Activated CD4-positive, CD25-positive, alpha-beta regulatory T cell treated with anti-CD3 and anti-CD28 coated beads, Interleukin-2, amount 50 U/mL, for 24 hours (primary cell): ENCODE data around the gene PPM1A.
"Not testable (repeated sequence)": the region's sequence is repeated elsewhere in the genome, so short reads cannot be mapped to it uniquely, and the experiment has no call there.

Source experiments
- ATAC-seq, 2 donors: fragments of 150-1000 bp; cut with Tn5 transposase; one replicate each; pipeline ENCODE4 v1.10.0; 2021; ENCODE audit warnings: mild to moderate bottlenecking in 1 of 2, moderate library complexity in 1 of 2

PPM1A gene

DNA sequence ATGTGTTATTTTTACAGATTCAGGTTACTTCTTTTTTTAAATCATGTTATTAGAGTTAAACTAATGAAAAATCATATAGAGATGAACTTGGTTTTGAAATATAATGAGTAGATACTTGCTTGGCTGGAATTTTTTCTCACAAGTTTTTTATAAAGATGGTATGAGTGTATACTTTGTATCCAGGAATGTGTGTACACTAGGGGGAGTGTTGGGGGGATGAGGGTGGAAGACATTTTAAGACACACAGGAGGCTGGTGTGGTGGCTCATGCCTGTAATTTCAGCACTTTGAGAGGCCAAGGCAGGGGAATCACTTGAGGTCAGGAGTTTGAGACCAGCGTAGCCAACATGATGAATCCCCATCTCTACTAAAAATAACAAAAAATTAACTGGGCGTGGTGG lies 23.2 kb downstream of the PPM1A start:
- no peak for ATAC-seq

DNA sequence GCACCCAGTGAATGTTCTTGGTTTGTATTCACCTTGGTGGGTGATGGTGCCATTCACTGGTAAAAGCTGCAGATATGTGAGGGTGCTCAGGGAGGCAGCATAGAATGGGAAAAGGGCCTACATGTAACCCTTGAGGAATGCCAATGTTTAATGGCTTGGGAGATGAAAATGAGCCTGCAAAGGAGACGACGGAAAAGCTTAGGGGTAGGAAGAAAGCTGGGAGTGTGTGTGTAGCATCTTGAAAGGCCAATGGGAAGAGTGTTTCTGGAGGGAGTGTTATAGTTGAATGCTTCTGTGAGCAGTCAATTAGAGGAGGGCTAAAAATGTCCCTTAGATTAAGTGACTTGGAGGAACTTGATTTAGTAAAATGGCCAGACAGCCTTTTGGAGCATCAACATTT lies 24.9 kb downstream of the PPM1A start:
- no peak for ATAC-seq

- no peak for ATAC-seq
Measured at GRCh38 chr14:60274448-60274847, 25.4 kb downstream of the PPM1A start.

DNA sequence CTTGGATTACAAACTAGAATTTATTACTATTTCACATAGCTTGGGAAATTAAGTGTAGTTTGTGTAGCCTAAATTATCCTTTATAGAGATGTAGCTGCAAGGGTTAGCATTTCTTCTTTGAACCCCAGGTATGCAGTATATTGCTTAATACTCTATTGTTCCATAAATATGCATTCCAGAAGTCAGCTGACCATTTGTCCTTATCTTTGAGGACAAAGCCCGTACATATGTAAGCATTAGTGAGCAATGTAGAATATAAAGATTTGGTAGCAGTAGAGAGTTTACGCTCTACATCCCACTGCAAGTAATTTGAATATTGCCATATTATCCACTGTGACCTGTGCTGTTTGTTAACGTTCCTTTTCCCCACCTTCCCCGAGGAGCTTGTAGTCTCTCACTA lies 26.9 kb downstream of the PPM1A start:
- ATAC-seq: no peak

DNA sequence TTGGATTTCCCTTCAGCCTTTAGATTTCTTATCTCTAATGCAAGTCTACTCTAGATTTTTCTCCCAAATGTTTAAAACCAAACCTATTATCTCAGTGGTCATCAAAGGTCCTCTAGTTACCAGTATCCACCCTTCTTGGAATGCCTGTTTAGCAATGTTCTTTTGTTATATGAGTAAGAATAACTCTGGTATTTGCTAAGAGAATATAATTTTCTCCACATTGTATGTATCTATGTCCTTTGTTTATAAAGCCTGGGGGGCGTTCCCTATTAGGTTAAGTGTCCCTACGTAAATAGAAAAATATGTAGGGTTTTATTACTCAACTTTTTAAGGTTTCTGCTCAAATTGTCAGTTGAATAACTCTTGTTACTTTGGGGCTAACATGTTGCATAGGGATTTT lies 27.3 kb downstream of the PPM1A start:
- ATAC-seq: no peak

DNA sequence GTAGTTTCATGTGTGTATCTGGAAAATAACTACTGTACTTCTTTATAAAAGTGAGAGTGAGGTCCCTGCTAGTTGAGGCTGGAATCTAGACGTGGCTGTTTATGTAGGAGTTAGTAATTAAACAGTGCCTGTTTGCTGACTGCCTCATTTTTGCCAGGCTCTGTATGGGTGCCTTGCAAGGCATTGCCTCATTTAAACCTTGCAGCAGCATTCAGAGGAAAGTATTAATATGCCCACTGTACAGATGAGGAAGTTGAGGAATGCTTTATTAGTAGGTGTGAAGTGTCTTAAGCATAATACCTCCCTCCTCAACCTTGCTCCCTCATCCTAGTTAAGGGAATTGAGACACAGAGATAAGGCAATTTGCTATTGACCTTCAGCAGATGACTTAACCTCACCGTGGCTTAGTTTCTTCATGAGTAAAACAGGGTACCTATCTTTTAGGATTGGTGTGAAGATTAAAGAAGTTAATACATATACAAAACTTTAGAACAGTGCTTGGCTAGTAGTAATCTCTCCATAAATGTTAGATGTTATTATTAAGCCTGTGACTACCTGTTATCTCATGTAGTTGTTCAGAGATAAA lies 28.7 kb downstream of the PPM1A start:
- ATAC-seq: no peak

DNA sequence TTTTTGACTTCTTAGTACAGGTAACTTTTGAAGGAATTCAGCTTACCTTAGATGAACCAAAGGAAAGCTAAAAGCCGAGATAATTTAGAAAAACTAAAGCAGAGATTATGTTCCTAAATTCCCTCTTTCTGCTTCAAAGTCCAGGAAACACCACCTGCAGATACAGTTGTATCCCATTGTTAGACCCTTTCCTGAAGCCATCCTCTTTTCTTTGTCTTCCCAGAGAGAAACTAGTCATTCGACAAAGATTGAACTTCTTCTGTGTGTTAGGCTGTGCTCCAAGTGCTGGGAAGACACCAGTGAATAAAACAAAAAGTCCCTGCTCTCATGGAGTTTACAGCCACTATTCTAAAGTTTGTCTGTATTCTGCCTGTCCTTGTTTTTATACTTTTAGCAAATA lies 29.3 kb downstream of the PPM1A start:
- no peak for ATAC-seq

DNA sequence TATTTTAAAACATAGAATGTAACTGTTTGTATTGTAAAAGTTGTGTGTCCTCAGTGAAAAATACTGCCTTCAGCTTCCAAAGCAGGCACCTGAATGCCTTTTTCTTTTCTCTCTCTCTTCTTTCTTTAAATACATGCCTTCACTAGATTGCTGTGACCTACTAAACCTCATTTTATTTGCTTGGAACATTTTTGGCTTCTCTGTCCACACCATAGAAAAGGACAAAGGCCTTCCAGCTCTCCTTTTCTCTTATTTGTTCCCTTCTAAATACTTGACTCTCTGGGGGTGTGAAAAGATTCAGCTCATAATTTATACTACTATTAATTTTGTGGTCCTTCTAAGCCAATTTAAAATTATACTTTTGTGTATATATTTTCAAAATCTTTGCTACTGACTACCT lies 38.4 kb downstream of the PPM1A start:
- no peak for ATAC-seq

GRCh38 chr14:60288279-60288678 lies 39.3 kb downstream of the PPM1A start:
- ATAC-seq: no peak

DNA sequence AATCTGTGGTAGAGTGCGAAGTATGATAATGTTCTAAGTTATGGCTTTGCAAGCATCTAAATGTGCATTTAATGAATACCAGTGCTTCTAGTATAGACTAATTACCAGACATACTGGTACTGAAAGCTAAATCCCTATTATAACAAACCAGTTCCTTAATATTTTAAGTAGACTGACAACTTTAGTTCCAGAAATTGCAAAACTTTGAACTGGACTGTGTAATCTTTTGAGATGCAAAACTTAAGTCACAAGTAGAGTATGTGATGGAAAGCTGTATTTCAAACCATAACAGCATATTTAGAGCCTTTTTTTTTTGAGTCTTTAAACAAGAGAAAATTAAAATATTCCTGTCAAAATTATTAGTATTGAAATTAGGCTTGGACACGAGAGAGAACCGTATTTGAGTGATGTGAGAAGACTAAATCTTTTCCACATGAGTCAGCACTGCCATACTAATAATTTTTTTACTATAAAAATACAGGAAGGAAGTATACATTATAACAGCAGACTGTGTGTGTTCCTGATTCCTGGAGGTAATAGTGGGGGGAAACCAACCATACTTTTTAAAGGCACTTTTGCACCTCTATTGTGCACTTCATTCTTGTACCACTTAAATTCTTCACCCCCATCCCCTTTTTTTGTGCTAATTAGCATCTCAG lies 45.5 kb downstream of the PPM1A start:
- no peak for ATAC-seq

DNA sequence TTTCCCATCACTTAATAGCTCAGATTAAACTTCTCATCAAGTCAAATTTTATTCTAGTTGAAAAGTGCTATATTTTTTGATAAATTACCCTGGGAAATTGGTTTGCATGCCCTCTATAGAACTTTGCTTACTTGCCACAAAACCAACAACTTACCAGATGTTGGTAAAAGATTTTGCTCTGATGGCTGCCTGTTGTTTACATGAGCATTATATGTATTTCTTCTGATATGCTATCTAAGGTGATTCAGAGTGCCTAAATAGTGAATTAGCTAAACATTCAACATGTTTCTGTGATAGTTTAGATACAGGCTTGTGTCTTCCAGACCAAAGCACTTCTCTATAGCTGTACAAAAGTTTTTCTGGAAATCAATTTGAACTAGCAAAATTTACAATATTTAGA lies 51.0 kb downstream of the PPM1A start:
- ATAC-seq: no peak

GRCh38 chr14:60301685-60302084 lies 52.7 kb downstream of the PPM1A start:
- ATAC-seq: no peak

DNA sequence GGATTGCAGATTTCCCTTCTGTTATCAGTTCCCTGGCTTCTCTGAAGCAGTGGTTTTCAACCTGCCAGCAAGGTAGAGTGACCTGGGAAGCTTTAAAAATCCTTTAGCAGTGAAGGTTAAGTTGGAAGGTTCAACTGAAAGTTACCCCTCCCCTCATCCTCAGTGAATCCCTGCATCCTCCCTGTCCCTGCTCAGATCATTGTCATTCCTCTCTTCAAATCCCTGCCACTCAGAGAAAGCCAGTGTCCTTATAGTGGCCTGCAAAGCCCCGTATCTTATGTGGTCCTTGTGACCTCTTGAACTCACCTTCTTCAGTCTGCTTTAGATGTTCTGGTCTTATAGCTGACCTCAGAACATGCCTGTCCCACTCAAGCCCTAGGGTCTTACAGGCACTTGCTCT lies 53.6 kb downstream of the PPM1A start:
- ATAC-seq: no peak

DNA sequence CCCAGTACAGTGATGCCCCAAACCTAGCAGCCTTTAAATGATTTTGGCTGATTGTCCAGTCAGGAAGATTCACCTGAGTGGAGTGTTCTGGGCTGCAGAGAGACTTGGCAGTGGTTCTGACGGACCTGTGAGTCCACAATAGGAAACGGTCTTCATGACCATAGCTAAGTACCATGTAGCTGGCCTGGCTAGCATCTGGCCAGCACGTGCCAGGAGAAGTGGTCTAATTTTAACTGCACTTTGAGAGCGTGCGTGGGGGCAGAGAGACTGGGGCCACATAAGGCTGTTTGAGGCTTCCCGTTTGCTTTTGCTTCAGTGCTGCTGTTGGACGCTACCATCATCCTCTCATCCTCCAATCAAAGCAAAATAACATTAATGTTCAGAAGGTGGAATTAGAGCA lies 54.7 kb downstream of the PPM1A start:
- no peak for ATAC-seq

DNA sequence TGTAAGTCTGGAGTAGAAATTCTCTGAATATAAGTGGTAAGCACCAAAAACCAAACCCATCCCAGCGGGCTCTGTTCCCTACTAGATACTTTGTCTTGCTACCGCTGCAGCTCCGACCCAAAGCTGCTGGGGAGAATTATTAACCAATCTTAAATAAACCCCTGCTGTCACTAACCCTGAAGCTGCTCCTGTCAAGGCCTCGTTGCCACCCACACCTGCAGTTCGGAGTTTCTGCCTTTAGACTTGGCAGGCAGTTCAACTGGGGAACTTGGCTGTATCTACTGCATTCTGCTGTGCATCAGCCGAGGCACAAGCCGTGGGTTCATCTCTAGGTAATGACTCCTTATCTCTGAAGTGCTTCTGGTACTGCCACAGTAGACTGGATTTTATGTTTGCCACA lies 55.5 kb downstream of the PPM1A start:
- ATAC-seq: no peak

DNA sequence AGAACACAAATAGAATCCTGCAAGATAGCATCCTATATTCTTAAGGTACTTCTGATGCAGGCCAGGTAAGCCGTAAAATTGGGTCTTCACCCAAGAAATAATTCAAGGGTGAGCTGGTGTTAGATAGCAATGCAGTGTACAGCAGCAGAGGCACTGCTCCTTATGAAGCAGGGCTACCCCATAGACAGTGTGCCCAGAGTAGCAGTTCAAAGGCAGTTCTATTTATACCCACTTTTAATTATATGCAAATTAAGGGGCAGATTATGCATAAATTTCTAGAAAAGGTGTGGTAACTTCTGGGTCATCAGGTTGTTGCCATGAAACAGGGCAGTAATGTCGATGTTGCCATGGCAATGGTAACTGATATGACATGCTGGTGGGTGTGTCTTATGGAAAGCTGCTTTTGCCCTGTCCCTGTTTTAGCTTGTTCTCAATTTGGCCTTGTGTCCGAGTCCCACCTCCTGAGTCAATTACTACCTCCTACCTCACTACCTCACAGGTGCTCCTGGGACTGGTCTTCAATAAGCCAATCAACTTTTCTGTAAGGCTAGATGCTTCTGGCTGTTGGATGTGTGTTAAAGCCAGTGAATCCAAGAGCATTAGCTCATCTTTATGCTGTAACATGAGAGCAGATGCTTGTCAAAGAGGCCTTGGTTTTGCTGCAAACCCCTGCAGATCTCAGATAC lies 61.0 kb downstream of the PPM1A start:
- no peak for ATAC-seq

GRCh38 chr14:60311417-60311816 lies 62.4 kb downstream of the PPM1A start:
- ATAC-seq: no peak

- no peak for ATAC-seq
Measured at GRCh38 chr14:60313093-60313492, 64.1 kb downstream of the PPM1A start.

DNA sequence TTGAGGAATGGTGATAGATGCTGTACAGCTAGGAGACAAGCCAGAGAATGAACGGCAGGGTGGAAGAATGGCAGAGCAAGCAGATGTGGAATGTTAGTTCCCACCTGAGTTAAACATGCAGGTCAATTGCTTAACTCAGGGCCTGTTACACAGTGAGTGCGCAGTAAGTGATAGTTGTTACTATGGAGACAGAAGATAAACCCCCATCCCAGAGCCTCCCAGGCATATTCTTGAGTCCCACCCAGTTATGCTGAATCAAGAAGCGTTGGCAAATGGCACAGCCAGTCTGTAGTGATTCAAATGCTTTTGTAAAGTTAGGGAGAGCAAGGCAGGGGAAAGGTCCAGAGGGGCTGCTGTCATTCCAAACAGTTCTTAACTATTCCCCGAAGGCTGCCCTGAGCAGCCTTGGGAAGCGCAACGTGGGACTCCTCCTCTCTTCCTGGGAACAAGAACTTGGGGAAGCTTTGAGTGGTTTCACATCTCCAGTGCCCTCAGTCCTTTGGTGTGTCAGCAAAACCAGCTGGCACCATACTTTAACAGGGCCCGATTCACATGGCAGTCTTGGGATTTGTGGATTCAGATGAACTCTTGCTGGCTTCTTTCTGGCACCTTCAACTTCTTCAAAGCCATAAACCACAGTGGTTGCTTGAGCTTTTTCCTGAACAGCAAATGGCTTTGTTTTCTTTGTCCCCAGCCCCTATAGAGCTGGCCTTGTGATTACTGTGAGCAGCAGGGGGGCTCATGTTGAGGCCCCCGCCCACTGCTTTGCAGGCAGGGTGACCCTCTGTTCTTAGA lies 66.4 kb downstream of the PPM1A start:
- no peak for ATAC-seq

- ATAC-seq: no peak
Measured at GRCh38 chr14:60317609-60318008, 68.6 kb downstream of the PPM1A start.

DNA sequence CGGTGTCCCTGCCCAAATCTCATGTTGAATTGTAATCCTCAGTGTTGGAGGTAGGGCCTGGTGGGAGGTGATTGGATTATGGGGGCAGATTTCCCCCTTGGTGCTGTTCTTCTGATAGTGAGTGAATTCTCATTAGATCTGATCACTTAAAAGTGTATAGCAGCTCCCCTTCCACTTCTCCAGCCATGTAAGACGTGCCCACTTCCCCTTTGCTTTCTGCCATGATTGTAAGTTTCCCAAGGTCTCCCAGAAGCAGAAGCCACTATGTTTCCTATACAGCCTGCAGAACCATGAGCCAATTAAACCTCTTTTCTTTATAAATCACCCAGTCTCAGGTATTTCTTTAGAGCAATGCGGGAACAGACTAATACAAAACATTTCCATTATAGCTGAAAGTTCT lies 71.8 kb downstream of the PPM1A start:
- not testable (repeated sequence) for ATAC-seq

GRCh38 chr14:60323199-60323896 lies 74.3 kb downstream of the PPM1A start:
- ATAC-seq: no peak

DNA sequence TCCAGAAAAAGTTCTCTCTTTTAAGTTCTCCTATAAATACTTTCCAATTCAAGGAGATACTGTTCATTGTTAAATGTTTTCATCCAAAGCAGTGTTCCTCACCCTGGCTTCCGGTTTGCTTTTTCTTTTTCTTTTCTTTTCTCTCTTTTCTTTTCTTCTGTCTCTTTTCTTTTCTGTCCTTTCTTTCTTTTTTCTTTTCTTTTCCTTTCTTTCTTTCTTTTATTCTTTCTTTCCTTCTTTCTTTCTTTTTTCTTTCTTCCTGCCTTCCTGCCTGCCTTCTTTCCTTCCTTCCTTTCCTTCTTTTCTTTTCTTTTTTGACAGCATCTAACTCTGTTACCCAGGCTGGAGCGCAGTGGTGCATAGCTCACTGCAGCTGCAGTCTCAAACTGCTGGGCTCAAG lies 75.8 kb downstream of the PPM1A start:
- no peak for ATAC-seq
